Fibroblast of pulmonary artery (primary cell): ENCODE results near the gene JARID2.

Experiments used
- DNase-seq: peaks from one replicate; pipeline ENCODE4 v3.0.0-alpha.2; 2010; ENCODE audit warnings: low read depth
- H3K4me3 ChIP-seq: replicated peaks from 2 replicates; pipeline ENCODE4 v1.5.1; 2011; ENCODE audit warnings: low read depth, mild to moderate bottlenecking, control low read depth, low read length, moderate library complexity
- TF ChIP-seq, protein P1 (sequence below): IDR thresholded peaks from 2 replicates; pipeline ENCODE4 v1.5.1; 2011; ENCODE audit warnings: mild to moderate bottlenecking, control low read depth, low read length, inconsistent platforms; ENCODE audit errors: missing control alignments

Gene JARID2

DNA sequence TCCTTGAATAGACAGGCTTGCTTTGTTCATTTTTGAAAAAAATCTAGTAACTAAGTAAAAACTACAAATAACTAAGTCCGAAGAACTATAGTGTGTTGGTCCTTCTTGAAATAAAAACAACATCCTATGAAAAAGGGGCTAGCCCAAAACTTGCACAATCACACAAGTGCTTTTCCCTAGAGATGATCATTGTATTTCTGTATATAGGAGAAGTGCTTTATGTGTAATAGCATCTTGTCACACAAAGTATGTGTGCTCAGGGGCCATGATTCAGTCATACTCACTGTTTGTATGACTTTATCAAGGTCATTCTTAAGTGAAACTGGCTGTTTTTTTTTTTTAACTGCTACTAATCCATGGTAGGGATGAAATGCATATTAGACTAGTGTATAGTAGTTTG, 237.2 kb downstream of the JARID2 start:
- TF ChIP-seq, protein P1, sequence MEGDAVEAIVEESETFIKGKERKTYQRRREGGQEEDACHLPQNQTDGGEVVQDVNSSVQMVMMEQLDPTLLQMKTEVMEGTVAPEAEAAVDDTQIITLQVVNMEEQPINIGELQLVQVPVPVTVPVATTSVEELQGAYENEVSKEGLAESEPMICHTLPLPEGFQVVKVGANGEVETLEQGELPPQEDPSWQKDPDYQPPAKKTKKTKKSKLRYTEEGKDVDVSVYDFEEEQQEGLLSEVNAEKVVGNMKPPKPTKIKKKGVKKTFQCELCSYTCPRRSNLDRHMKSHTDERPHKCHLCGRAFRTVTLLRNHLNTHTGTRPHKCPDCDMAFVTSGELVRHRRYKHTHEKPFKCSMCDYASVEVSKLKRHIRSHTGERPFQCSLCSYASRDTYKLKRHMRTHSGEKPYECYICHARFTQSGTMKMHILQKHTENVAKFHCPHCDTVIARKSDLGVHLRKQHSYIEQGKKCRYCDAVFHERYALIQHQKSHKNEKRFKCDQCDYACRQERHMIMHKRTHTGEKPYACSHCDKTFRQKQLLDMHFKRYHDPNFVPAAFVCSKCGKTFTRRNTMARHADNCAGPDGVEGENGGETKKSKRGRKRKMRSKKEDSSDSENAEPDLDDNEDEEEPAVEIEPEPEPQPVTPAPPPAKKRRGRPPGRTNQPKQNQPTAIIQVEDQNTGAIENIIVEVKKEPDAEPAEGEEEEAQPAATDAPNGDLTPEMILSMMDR = no peak
- no peak overlapping the region for H3K4me3 ChIP-seq
- no peak for DNase-seq

DNA sequence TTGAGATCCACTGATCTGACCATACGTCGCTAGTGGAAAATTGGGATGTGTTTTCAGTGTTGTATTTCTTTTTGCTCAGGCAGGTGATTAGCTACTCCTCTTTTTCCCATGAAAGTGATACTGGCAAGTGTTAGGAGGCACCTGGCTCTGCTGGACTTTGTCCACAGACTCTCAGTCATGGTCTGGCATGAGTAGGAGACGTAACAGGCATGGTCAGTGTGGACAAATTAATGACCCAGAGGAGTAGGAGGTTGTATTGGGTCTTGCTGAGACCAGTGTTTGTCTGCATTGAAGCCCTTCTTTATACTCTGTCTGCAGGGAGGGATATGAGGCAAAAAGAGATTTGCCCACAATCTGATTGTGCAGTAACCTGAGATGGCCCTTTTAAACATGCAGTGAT, 238.3 kb downstream of the JARID2 start:
- no peak overlapping the region for H3K4me3 ChIP-seq
- TF ChIP-seq, protein P1 = no peak
- DNase-seq = no peak

DNA sequence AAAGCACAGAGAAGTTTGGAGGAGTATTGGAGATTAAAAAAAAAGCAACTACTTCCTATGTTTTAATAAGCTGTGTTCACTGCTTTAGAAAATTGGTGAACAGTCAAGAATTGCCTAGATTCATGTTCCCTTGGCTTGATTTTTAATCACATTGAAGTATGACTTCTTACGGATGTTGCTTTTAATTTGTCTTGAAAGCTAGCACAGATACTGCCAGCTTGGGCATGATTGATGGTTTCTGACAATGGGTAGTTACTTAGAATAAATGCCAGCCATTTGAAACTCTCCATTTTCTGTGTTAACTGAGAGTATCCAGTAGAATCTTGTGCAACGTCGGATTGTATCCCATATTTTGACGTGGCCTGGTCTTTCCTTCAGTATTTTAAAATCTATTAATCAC, 239.0 kb downstream of the JARID2 start:
- no peak overlapping the region for H3K4me3 ChIP-seq
- no peak for DNase-seq
- TF ChIP-seq, protein P1 = no peak

DNA sequence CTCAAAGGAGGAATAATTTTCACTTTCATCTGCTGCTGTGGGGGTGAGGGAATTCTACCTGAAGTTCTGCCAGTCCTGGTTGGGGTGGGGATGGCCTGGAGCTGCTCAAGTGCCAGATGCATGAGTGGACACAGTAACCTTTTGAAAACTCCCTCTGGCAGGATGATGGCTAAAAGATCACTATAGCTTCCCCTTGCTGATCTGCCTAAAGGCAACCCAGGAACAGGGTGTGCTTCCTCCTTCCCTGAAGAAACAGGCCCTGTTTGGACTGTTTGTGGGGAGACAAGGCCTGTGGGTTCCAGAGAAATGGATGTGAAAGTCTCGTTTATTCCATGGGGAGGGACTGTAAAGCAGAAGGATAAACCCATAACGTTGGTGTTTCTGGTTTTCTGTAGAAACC, 240.1 kb downstream of the JARID2 start:
- TF ChIP-seq, protein P1 = no peak
- no peak for DNase-seq
- H3K4me3 ChIP-seq = no peak overlapping the region

DNA sequence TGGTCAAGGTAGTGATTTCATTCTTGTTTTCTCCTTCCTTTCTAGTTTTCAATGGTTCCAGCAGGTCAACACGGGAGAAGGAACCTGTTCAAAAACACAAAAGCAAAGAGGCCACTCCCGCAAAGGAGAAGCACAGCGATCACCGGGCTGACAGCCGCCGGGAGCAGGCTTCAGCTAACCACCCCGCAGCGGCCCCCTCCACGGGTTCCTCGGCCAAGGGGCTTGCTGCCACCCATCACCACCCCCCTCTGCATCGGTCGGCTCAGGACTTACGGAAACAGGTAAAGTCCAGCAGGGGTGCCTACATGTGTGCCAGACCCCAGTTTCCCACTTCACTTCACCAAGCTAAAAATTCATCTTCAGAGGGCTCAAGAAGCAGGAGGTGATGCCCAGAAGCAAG, 241.4 kb downstream of the JARID2 start:
- no peak for DNase-seq
- H3K4me3 ChIP-seq = no peak overlapping the region
- TF ChIP-seq, protein P1 = no peak

DNA sequence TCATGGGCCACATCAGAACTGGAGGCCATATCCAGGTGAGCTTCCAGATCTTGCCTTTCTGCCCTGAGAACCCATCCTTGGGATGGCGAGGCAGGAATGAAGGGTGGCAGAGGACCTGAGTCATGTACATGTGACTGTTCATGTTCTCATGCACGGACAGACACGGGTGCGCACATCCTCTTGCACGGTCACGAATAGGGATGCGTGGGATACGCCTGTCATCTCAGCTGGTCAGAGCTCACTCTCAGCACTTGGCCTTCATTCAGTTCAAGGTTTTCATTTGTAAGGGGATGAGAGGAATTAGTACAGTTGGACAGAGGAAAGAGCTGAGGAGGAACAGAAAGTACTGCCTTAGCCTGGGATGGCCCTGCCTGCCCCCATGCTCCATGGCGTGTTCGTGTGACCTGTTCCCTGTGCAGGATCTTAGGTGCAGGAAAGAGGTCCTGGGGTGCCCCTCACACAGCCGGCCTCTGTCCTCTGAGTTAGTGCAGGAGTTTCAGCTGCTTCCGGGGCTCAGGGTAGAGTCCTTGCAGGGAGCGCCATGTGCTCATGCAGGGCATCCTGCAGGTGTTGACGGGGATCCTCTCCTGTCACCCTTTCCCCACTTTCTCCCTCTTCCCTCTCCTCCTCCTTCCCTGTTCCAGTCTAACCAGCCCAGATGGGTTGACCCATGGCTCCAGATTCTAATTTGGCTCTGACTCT, 243.5 kb downstream of the JARID2 start:
- no peak for DNase-seq
- no peak overlapping the region for H3K4me3 ChIP-seq
- TF ChIP-seq, protein P1 = no peak
